ENCODE measurements around the gene CCDC102B.

Gene CCDC102B

DNA sequence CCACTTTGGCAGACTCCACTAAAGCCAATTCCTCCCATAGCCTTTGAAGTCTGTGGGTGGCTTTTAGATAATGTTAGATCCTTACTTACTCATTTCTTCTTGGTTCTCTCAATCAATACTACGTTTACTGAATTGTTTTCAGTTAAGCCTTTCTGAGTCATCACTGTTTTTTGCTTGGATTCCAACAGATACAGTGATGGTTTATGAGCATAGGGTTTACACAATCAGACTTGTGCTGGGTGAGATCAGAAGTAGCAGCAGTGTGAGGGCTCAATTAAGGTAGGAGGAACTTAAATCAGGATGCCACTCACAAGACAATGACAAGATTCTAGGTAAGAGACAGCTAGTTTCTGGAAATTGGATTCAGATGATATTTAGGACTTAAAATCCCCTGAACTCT lies 305.1 kb downstream of the CCDC102B start:
- no peak for DNase-seq
